ENCODE results near the gene EVI5.

EVI5 gene

GRCh38 chr1:92519043-92519442 lies 265.9 kb downstream of the EVI5 start:
- no peak overlapping the region for H3K27ac ChIP-seq (ENCODE audit: low read depth, low read length, severe bottlenecking)
- H3K4me3 ChIP-seq (ENCODE audit: extremely low read depth, insufficient read depth, low read length, poor library complexity, severe bottlenecking) = no peak overlapping the region
- no CpG with 5 or more reads among the region's 2 CpGs for WGBS, 2 experiments (ENCODE audit: insufficient coverage in 2 of 2)
- peaks cover 4% of the 10 kb centered on the region for H3K36me3 ChIP-seq (ENCODE audit: control insufficient read depth, insufficient read depth, low read length)
- no peaks in the 10 kb centered on the region for H3K9me3 ChIP-seq (ENCODE audit: control insufficient read depth, low read length)
- H3K4me1 ChIP-seq (ENCODE audit: control insufficient read depth, insufficient read depth, low read length, poor library complexity, severe bottlenecking) = no peaks in the 10 kb centered on the region

DNA sequence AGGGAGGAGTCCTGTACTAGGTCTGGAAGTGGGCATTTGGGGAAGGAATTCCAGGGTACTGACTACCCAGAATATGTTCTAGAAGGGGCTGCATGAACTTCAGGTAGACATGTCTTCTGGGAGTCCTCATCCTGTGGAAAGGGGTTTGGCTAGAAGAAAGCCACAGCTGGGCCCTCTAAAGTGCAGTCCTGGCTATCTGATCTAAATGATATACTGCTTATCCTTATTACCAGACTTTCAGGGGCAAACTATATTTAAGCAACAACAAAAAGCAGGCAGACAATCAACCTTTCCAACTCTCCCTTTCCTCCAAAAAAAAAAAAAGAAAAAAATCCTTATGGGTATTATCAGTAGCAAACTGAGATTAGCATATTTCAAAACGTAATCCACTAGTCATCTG lies 268.3 kb downstream of the EVI5 start:
- Histone ChIP-seq H3K4me1 (ENCODE audit: control insufficient read depth, insufficient read depth, low read length, poor library complexity, severe bottlenecking) (no peaks in the 10 kb centered on the region), H3K36me3 (ENCODE audit: control insufficient read depth, insufficient read depth, low read length) (peaks cover 4% of the 10 kb centered on the region), H3K27ac (ENCODE audit: low read depth, low read length, severe bottlenecking) (no peak overlapping the region), H3K9me3 (ENCODE audit: control insufficient read depth, low read length) (no peaks in the 10 kb centered on the region), H3K4me3 (ENCODE audit: extremely low read depth, insufficient read depth, low read length, poor library complexity, severe bottlenecking) (no peak overlapping the region)
- no CpG with 5 or more reads among the region's 1 CpG for WGBS, 2 experiments (ENCODE audit: insufficient coverage in 2 of 2)

DNA sequence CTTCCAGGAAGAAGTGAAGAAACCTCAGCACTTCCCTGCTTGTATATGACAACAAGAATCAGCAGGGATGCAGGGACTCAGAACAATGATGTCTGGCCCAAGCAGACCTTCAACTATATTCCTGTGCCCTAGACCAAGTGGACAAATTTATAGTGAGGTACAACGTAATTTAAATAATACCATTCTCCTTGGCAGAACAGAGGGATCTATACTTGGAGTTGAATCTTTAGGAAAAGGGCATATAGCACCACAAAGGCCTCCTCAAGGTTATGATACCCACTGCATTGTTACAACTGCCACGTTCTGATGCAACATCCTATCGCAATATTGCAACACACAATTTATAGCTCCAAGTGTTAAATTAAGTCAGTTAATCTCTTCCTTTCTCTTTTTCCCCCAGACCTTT lies 269.1 kb downstream of the EVI5 start:
- no peaks in the 10 kb centered on the region for H3K9me3 ChIP-seq (ENCODE audit: control insufficient read depth, low read length)
- H3K36me3 ChIP-seq (ENCODE audit: control insufficient read depth, insufficient read depth, low read length) = peaks cover 4% of the 10 kb centered on the region
- no peak overlapping the region for H3K4me3 ChIP-seq (ENCODE audit: extremely low read depth, insufficient read depth, low read length, poor library complexity, severe bottlenecking)
- no peaks in the 10 kb centered on the region for H3K4me1 ChIP-seq (ENCODE audit: control insufficient read depth, insufficient read depth, low read length, poor library complexity, severe bottlenecking)
- H3K27ac ChIP-seq (ENCODE audit: low read depth, low read length, severe bottlenecking) = no peak overlapping the region
- WGBS, 2 experiments (ENCODE audit: insufficient coverage in 2 of 2) = 80 to 86% methylated on average over 1 to 2 of the region's 3 CpGs

DNA sequence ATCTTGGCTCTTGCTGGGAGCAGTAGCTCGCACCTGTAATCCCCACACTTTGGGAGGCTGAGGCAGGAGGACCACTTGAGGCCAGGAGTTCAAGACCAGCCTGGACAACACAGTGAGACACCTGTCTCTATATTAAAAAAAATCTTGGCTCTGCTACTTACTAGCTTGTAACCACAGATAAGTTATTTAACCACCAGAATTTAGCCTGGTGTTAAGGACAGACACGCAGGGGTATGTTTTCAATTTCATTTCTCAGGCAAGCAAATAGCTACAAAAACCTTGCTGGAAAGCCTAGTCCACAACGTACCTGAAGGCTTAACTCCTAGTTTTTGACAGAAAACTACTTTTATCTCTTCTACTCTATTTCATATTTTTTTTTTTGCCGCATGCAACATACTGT lies 273.4 kb downstream of the EVI5 start:
- WGBS, 2 experiments (ENCODE audit: insufficient coverage in 2 of 2) = 94 to 100% methylated on average over 4 of the region's 4 CpGs
- Histone ChIP-seq H3K27ac (ENCODE audit: low read depth, low read length, severe bottlenecking) (no peak overlapping the region), H3K9me3 (ENCODE audit: control insufficient read depth, low read length) (no peaks in the 10 kb centered on the region), H3K36me3 (ENCODE audit: control insufficient read depth, insufficient read depth, low read length) (no peaks in the 10 kb centered on the region), H3K4me3 (ENCODE audit: extremely low read depth, insufficient read depth, low read length, poor library complexity, severe bottlenecking) (no peak overlapping the region), H3K4me1 (ENCODE audit: control insufficient read depth, insufficient read depth, low read length, poor library complexity, severe bottlenecking) (no peaks in the 10 kb centered on the region)

- H3K9me3 ChIP-seq (ENCODE audit: control insufficient read depth, low read length) = no peaks in the 10 kb centered on the region
- H3K4me3 ChIP-seq (ENCODE audit: extremely low read depth, insufficient read depth, low read length, poor library complexity, severe bottlenecking) = no peak overlapping the region
- no peaks in the 10 kb centered on the region for H3K4me1 ChIP-seq (ENCODE audit: control insufficient read depth, insufficient read depth, low read length, poor library complexity, severe bottlenecking)
- no CpG with 5 or more reads among the region's 1 CpG for WGBS, 2 experiments (ENCODE audit: insufficient coverage in 2 of 2)
- H3K36me3 ChIP-seq (ENCODE audit: control insufficient read depth, insufficient read depth, low read length) = no peaks in the 10 kb centered on the region
- no peak overlapping the region for H3K27ac ChIP-seq (ENCODE audit: low read depth, low read length, severe bottlenecking)
Observed at GRCh38 chr1:92509619-92510018, 275.3 kb downstream of the EVI5 start.

DNA sequence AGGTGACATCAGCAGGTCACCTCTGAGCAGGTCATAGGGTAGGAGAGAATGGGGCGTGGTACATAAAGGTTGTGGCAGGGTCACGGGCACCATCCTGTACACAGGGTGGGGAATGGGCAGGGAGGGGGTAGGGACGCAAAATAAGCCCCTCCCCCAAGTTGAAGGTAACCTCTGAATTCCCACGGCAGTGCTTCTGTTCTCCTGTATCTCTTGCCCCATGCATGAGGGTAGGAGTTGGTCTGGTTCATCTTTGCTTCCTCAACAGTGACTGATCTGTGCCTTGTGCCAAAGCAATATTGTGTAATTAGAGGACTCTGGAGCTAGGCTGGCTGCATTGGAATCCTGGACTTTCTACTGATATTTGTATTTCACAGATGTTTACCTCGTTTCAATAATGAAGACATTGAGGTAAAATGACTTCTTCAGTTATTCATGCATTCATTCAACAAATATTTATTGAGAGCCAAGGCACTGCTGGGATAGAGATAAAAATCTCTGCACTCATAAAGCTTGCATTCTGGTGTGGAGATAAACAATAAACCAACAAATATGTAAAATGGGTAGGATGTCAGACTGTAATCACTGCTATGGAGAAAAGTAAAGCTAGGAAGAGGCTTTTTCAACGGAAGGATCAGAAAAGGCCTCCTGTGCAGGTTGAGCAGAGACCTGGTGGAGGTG lies 279.8 kb downstream of the EVI5 start:
- Histone ChIP-seq H3K4me1 (ENCODE audit: control insufficient read depth, insufficient read depth, low read length, poor library complexity, severe bottlenecking) (no peaks in the 10 kb centered on the region), H3K9me3 (ENCODE audit: control insufficient read depth, low read length) (no peaks in the 10 kb centered on the region), H3K36me3 (ENCODE audit: control insufficient read depth, insufficient read depth, low read length) (no peaks in the 10 kb centered on the region), H3K4me3 (ENCODE audit: extremely low read depth, insufficient read depth, low read length, poor library complexity, severe bottlenecking) (no peak overlapping the region), H3K27ac (ENCODE audit: low read depth, low read length, severe bottlenecking) (no peak overlapping the region)
- 80 to 84% methylated on average over 3 to 4 of the region's 6 CpGs for WGBS, 2 experiments (ENCODE audit: insufficient coverage in 2 of 2)

DNA sequence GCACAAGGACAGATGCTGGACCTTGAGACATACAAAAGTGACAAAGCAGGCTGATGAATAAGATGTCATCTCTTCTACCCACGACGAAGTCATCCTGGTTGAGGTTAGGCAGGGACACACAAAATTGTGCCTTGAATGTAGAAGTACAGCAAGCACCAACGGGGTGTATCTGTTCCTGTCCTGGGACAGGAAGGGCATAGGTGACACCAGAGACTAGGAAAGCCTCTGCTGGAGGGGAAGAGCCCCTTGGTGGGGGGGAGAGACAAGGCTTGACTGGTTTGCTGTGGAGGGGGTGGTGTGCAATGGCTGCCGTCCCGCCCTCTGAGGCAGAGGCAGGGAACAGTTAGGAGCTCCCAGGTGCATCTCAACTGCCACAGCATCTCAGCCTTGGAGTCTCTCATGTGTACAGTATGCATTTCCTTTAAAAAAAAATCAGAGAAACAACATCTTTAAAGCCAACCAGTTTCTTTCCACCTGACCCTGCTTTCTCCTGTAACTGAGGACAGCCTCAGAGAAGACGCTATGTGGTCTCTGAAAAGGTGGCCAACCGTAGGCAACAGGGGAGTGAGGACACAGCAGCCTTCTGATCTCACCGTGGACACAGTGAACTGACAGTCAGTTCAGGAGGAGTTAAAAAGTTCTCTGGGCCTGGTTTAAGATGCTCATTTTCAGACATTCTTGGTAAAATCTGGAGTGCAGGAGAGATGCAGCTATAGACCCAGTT lies 280.5 kb downstream of the EVI5 start:
- Histone ChIP-seq H3K4me1 (ENCODE audit: control insufficient read depth, insufficient read depth, low read length, poor library complexity, severe bottlenecking) (no peaks in the 10 kb centered on the region), H3K4me3 (ENCODE audit: extremely low read depth, insufficient read depth, low read length, poor library complexity, severe bottlenecking) (no peak overlapping the region), H3K27ac (ENCODE audit: low read depth, low read length, severe bottlenecking) (no peak overlapping the region), H3K9me3 (ENCODE audit: control insufficient read depth, low read length) (no peaks in the 10 kb centered on the region), H3K36me3 (ENCODE audit: control insufficient read depth, insufficient read depth, low read length) (no peaks in the 10 kb centered on the region)
- WGBS, 2 experiments (ENCODE audit: insufficient coverage in 2 of 2) = 96 to 97% methylated on average over 6 to 8 of the region's 8 CpGs

DNA sequence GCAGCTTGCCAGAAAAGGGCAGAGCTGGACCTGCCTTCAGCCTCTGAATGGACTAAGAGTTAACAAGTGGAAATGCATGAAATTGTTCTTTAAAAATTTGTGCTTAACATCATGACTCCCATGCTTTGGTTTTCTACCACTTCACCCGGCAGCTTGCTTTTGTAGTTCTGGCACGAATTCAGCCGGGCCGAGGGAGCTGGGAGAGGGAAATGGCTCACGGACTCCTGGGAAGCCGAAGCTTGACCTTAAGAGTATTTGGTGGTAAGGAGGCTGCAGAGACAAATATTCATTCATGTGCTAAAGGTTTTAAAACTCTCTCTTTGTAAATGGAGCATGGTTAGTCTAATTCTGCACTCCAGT lies 281.0 kb downstream of the EVI5 start:
- no peaks in the 10 kb centered on the region for H3K4me1 ChIP-seq (ENCODE audit: control insufficient read depth, insufficient read depth, low read length, poor library complexity, severe bottlenecking)
- H3K9me3 ChIP-seq (ENCODE audit: control insufficient read depth, low read length) = no peaks in the 10 kb centered on the region
- H3K4me3 ChIP-seq (ENCODE audit: extremely low read depth, insufficient read depth, low read length, poor library complexity, severe bottlenecking) = no peak overlapping the region
- H3K36me3 ChIP-seq (ENCODE audit: control insufficient read depth, insufficient read depth, low read length) = no peaks in the 10 kb centered on the region
- 81 to 96% methylated on average over 6 of the region's 6 CpGs for WGBS, 2 experiments (ENCODE audit: insufficient coverage in 2 of 2)
- H3K27ac ChIP-seq (ENCODE audit: low read depth, low read length, severe bottlenecking) = no peak overlapping the region

- Histone ChIP-seq H3K4me3 (ENCODE audit: extremely low read depth, insufficient read depth, low read length, poor library complexity, severe bottlenecking) (no peak overlapping the region), H3K36me3 (ENCODE audit: control insufficient read depth, insufficient read depth, low read length) (no peaks in the 10 kb centered on the region), H3K9me3 (ENCODE audit: control insufficient read depth, low read length) (no peaks in the 10 kb centered on the region), H3K4me1 (ENCODE audit: control insufficient read depth, insufficient read depth, low read length, poor library complexity, severe bottlenecking) (no peaks in the 10 kb centered on the region), H3K27ac (ENCODE audit: low read depth, low read length, severe bottlenecking) (no peak overlapping the region)
- 92% methylated on average over 2 of the region's 6 CpGs; no CpG with 5 or more reads in 1 of the 2 experiments for WGBS, 2 experiments (ENCODE audit: insufficient coverage in 2 of 2)
Observed at GRCh38 chr1:92503043-92503925, 281.6 kb downstream of the EVI5 start.

DNA sequence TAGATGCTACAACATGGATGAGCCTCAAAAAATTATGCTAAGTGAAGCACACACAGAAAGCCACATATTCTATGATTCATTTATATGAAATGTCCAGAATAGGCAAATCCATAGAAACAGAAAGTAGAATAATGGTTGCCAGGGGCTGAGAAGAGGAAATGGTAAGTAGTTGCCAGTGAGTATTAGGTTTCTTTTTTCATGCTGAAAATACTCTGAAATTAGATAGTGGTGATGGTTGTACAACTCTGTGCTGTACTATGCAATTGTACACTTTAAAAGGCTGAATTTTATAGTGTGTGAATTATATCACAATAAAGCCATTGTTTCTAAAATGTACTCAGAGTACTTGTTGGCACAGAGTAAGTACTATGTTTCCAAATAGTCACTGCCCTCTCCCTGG lies 282.7 kb downstream of the EVI5 start:
- H3K4me3 ChIP-seq (ENCODE audit: extremely low read depth, insufficient read depth, low read length, poor library complexity, severe bottlenecking) = no peak overlapping the region
- no peak overlapping the region for H3K27ac ChIP-seq (ENCODE audit: low read depth, low read length, severe bottlenecking)

More for the DNA sequence above, 282.7 kb downstream of the EVI5 start:
- no peaks in the 10 kb centered on the region for H3K9me3 ChIP-seq (ENCODE audit: control insufficient read depth, low read length)
- H3K4me1 ChIP-seq (ENCODE audit: control insufficient read depth, insufficient read depth, low read length, poor library complexity, severe bottlenecking) = no peaks in the 10 kb centered on the region
- H3K36me3 ChIP-seq (ENCODE audit: control insufficient read depth, insufficient read depth, low read length) = no peaks in the 10 kb centered on the region

Data from mesodermal cell (in vitro differentiated cells).